EH (cell line): ENCODE data around the gene BANF2.
"Not testable (repeated sequence)": the region's sequence is repeated elsewhere in the genome, so short reads cannot be mapped to it uniquely, and the experiment has no call there.

Source experiments
- DNase-seq: peaks from one replicate; pipeline ENCODE4 v3.0.0-alpha.2; 2015; ENCODE audit warnings: low read depth

BANF2 gene

GRCh38 chr20:17683218-17684076, 16.3 kb upstream of the BANF2 start:
- no peak for DNase-seq

GRCh38 chr20:17684077-17684888, 15.5 kb upstream of the BANF2 start:
- no peak for DNase-seq

GRCh38 chr20:17685168-17685567, 14.6 kb upstream of the BANF2 start:
- DNase-seq = no peak

DNA sequence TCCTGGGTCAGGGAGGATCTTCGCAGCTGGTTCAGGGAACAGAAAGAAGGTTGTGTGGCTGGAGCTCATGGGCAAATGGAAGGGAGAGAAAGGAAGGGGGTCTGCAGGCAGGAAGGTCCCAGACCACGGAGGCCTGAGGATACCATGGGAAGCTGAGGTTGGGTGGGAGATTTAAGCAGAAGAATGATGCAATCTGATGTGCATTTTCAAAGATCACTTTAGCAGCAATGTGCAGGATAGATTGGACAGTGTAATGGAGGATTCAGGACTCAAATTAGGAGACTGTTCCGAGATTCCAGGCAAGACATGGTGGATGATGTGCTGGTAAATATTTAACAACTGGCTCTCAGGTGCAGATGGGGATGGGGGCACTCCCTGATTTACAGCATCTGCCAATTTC, 12.0 kb upstream of the BANF2 start:
- no peak for DNase-seq

DNA sequence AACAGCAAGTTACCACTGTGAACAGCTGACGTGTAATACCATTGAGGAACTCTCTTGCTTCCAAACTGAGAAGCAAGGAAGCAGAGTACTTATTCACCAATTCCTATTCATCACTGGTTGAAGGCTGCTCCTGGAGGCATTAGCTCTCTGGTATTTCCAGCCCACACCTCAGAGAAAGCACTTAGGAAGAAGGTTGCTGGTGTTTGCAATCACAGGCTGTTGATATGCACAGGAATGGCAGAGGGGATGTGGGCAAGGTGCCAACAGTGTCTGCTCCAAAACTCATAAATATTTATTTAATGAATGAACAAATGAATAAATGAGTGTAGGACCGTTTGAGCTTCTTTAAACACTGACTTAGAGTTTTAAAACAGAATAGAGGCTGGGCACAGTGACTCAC, 10.8 kb upstream of the BANF2 start:
- no peak for DNase-seq

DNA sequence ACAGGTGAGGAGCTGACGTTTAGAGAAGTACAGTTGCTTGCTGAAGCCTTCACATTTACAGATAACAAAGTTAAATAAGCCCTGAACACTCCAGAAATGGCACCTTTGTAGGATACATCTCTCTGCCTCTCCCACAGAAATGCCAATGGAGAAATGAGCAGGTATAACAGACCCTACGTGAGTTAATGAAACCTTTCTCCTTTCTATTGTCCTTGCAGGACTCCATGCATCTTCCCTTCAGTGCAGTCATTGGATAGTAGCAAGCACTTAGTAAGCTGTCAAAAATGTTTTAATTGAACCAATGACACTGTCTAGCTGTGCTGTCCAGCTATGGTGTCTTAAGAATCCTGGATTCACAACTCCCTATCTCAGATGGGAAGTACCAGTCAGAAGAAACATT, 9.6 kb upstream of the BANF2 start:
- no peak for DNase-seq

DNA sequence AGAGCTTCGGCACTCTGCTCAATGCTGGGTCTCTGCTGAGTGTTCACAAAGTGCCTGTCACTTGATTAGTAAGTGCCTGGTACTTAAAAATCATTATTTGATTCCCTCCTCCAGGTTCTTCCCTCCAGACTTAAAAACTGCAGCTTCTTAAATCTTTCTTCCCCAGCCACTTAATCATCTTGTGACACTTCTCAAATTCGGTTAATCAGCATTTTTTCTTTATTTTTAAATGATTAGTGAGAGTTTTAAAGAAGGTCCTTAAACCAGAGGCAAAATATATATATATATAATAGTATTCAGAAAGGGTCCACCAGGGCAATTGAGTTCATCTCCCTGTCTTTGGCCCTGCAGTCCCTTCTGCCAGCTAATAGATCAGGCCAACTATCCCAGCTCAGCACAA, 8.0 kb upstream of the BANF2 start:
- no peak for DNase-seq

GRCh38 chr20:17693444-17694001, 6.2 kb upstream of the BANF2 start:
- no peak for DNase-seq

DNA sequence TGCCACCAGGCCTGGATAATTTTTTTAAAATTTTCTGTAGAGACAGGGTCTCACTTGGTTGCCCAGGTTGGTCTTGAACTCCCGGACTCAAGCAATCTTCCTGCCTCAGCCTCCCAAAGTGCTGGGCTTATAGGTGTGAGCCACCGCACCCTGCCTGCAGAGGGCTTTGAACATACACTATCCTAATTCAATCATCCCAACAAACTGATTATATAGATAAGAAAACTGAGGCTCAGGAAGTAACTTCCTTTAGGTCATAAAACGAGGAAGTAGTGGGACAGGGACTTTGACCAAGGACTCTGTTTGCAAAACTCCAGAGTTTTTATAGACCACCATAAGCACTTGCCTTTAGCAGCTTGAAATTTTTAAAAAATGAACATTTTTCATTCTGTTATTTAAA, 5.0 kb upstream of the BANF2 start:
- no peak for DNase-seq

- no peak for DNase-seq
Measured at GRCh38 chr20:17696287-17696686, 3.5 kb upstream of the BANF2 start.

GRCh38 chr20:17697171-17697570, 2.6 kb upstream of the BANF2 start:
- DNase-seq = no peak

GRCh38 chr20:17698384-17698783, 1.4 kb upstream of the BANF2 start:
- DNase-seq = no peak

DNA sequence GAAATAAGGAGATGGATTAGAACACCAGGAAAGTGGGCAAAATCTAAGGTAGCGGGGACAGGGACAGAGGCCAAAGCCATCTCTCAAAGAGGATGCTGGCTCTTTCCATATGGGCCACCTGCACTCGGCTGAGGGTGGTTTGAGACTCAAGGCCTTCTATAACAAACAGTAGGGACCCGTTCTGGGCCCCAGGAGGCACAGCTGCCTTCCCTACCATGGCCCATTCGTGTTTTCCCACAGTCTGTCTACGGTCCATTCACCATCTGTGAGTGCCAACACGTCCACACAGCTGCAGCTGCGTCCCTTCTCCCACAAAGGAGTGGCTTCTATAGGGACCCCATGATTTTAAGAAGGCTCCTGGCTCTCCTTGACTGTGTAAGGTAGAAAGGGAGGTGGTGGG, 871 bp downstream of the BANF2 start:
- DNase-seq = no peak

- DNase-seq = no peak
Measured at GRCh38 chr20:17701826-17702225, 2.1 kb downstream of the BANF2 start.

- DNase-seq = no peak
Measured at GRCh38 chr20:17704589-17705317, 5.0 kb downstream of the BANF2 start.

DNA sequence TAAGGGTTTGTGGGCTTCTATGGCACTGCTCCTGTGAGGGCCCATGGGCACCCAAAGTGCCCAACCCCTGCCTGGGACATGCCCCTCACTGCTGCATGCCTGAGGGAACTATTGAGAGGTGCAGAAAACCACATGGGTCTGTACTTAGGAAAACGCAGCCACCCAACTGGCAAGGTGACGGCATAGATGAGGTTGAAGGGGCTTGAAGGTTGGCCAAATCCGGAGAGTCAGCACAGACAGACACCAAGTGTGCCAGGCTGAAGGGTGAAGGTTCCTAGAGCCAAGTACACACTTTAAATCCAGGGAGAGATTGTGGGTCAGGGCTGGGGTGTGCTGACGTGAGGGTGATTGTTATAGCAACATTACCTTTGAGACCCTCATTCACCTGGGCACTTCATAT, 6.2 kb downstream of the BANF2 start:
- no peak for DNase-seq

DNA sequence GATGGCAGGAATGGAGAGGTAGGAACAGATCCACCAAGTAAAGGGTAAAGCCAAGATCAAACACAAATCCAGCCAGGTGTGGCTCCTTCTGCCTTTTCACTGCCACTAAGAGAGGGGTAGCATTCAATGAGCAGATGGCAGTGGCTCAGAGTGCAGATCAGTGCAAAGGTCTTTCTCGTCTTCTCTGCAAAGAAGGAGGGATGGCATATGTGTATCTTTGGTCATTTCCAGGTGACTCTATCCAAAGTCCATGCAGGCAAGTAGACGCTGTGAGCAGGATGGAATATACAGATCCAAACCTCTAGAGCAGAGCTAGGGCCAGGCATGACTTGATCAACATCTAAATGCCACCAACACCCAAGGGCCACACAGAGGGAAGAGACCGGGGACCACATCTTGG, 6.9 kb downstream of the BANF2 start:
- no peak for DNase-seq

GRCh38 chr20:17707951-17708350, 8.2 kb downstream of the BANF2 start:
- not testable (repeated sequence) for DNase-seq

- DNase-seq = no peak
Measured at GRCh38 chr20:17708675-17709360, 9.1 kb downstream of the BANF2 start.

DNA sequence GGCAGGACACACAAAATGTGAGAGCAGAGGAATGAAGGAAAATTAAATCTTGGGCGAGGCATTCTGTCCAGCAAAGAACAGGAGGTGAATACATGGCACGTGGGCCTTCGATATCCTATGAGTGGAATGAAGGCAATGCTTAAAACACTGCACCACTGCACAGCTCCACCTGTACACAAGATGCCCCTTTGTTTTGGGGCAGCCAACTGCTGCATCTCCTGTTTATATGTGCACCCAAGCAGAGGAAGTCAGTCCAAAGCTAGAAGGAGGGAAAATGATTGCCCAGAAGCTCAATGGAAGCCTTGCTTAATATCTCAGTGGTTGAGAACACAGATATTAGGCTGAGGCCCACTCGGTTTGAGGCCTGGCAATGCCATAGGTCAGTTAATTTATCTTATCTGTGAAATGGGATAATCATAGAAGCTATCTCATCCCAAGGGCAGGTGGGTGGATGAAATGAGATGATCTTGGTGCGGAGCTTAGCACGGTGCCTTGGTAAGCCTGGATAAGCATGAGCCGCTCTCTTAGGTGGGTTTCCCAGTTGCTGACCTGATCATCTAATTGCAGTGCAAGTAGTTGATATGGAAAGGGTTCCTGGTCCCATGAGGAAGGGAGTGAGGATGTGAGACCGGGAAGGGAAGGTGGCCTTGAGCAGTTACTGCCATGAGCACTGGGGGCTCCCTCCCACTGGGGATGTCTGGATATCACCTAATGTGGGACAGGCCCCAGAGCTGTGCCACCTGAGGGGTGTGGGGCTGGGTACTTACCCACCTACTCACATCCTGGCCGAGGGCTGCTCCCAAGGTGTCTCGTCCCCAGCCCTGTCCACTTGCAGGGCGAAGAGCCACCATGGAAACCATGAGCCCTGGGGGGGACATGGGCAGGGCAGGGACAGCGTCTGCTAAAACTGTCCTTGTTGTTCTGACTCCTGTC, 9.9 kb downstream of the BANF2 start:
- no peak for DNase-seq
